Osteoblast (primary cell): Measurements from ENCODE around the gene XG. TPM values are rescaled to one million over a fixed set of nuclear protein-coding genes. Genes with fewer than 3 reads are reported as not detected.
"Not testable (repeated sequence)": the region's sequence is repeated elsewhere in the genome, so short reads cannot be mapped to it uniquely, and the experiment has no call there.

ENCODE experiments used
- DNase-seq: peaks from one replicate; pipeline ENCODE4 v3.0.0; 2011; ENCODE audit warnings: low spot score, mixed read lengths; ENCODE audit not compliant: insufficient read length; ENCODE audit errors: missing footprints
- H2AFZ ChIP-seq: 2 replicates; pipeline ENCODE4 v1.6.0; 2011; ENCODE audit warnings: mild to moderate bottlenecking, low read length
- H3K27ac ChIP-seq: 2 replicates; pipeline ENCODE4 v1.5.1; 2011; ENCODE audit warnings: mild to moderate bottlenecking, low read depth, low read length, moderate library complexity
- H3K27me3 ChIP-seq: 2 replicates; pipeline ENCODE4 v1.6.0; 2012; ENCODE audit warnings: mild to moderate bottlenecking, control low read depth, inconsistent platforms, low read length, moderate library complexity; ENCODE audit not compliant: insufficient read depth
- H3K36me3 ChIP-seq: 2 replicates; pipeline ENCODE4 v1.5.1; 2011; ENCODE audit warnings: mild to moderate bottlenecking, low read length, control low read depth, moderate library complexity; ENCODE audit not compliant: insufficient read depth
- H3K4me1 ChIP-seq: 2 replicates; pipeline ENCODE4 v1.5.1; 2011; ENCODE audit warnings: mild to moderate bottlenecking, low read length, control low read depth, moderate library complexity; ENCODE audit not compliant: insufficient read depth
- H3K4me2 ChIP-seq: 2 replicates; pipeline ENCODE4 v1.6.0; 2011; ENCODE audit warnings: mild to moderate bottlenecking, low read length; ENCODE audit not compliant: insufficient read depth
- H3K4me3 ChIP-seq: fragments of 200-600 bp; sonication (generic); 3 replicates; pipeline ENCODE4 v1.5.1; 2012; ENCODE audit warnings: mild to moderate bottlenecking, low read length, inconsistent platforms; ENCODE audit not compliant: insufficient read depth
- H3K79me2 ChIP-seq: 2 replicates; pipeline ENCODE4 v1.6.0; 2012; ENCODE audit warnings: mild to moderate bottlenecking, low read length, control low read depth, inconsistent platforms; ENCODE audit not compliant: insufficient read depth
- H3K9me3 ChIP-seq: 2 replicates; pipeline ENCODE4 v1.5.1; 2011; ENCODE audit warnings: low read depth, low read length, control low read depth
- H4K20me1 ChIP-seq: 2 replicates; pipeline ENCODE4 v1.6.0; 2012; ENCODE audit warnings: mild to moderate bottlenecking, low read length, control low read depth; ENCODE audit not compliant: insufficient read depth
- total RNA-seq: library from RNA; depleted of rRNA; stranded (reverse); fragments of >200 nt; gene quantifications from 2 replicates; pipeline ENCODE4 v1.2.3, GENCODE V29; 2012
- TF ChIP-seq, protein P1 (sequence below): IDR thresholded peaks from 2 replicates; pipeline ENCODE4 v1.5.1; 2011; ENCODE audit warnings: mild to moderate bottlenecking, low read depth, low read length, moderate library complexity; ENCODE audit errors: extremely low read depth

Gene XG
- total RNA-seq, 1 donor: 4.0 TPM

DNA sequence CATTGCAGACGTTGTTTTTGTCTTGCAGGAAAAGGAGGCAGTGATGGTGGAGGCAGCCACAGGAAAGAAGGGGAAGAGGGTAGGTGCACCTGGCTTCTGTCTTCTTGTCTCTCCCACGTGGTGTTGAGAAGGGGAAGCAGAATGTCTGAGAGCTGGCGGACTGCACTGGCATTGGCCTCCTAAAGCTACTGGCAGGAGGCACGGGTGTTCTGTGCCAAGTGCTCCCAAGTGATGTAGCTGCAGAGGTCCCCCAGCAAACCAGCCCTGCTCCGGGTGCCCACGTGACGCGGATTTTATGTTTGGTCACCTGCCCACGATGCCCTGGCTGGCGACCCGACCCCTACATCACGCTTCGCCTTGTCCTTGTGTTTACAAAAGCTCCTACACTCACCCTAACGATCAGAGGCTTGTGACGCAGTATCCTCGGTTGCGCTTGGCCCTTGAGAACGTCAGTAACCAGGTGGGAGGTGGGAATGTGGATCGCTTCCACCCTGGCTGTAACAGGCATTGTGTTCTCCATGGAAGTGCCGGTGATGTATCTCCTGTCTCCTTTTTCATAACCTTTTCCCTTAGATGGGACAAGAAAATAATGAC lies 28.5 kb upstream of the XG start:
- H3K79me2 ChIP-seq: peaks cover 3% of the 10 kb centered on the region
- H3K4me3 ChIP-seq: no peak overlapping the region
- TF ChIP-seq, protein P1, sequence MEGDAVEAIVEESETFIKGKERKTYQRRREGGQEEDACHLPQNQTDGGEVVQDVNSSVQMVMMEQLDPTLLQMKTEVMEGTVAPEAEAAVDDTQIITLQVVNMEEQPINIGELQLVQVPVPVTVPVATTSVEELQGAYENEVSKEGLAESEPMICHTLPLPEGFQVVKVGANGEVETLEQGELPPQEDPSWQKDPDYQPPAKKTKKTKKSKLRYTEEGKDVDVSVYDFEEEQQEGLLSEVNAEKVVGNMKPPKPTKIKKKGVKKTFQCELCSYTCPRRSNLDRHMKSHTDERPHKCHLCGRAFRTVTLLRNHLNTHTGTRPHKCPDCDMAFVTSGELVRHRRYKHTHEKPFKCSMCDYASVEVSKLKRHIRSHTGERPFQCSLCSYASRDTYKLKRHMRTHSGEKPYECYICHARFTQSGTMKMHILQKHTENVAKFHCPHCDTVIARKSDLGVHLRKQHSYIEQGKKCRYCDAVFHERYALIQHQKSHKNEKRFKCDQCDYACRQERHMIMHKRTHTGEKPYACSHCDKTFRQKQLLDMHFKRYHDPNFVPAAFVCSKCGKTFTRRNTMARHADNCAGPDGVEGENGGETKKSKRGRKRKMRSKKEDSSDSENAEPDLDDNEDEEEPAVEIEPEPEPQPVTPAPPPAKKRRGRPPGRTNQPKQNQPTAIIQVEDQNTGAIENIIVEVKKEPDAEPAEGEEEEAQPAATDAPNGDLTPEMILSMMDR: no peak
- no peak for DNase-seq
- H3K9me3 ChIP-seq: no peaks in the 10 kb centered on the region
- no peak overlapping the region for H3K27ac ChIP-seq
- H3K36me3 ChIP-seq: peaks cover 62% of the 10 kb centered on the region
- H2AFZ ChIP-seq: no peak overlapping the region
- no peaks in the 10 kb centered on the region for H3K27me3 ChIP-seq
- no peak overlapping the region for H3K4me2 ChIP-seq
- no peaks in the 10 kb centered on the region for H3K4me1 ChIP-seq
- H4K20me1 ChIP-seq: no peaks in the 10 kb centered on the region

DNA sequence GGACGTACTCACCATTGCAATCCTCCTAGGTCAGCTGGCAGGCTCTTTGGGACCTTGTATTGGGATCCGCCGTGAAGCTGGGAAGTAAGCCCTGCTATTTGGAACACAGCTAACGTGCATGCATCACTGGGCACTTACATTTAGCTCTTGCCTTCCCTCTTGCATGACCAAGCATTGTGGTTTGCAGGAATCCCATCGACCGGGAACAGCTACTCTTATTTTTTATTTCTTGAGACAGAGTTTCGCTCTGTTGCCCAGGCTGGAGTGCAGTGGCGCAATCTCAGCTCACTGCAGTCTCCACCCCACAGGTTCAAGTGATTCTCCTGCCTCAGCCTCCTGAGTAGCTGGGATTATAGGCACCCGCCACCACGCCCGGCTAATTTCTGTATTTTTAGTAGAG lies 24.6 kb upstream of the XG start:
- H3K27me3 ChIP-seq, H3K9me3 ChIP-seq, H2AFZ ChIP-seq, DNase-seq, H4K20me1 ChIP-seq, H3K4me2 ChIP-seq, H3K27ac ChIP-seq, H3K4me1 ChIP-seq, H3K79me2 ChIP-seq, H3K4me3 ChIP-seq: not testable (repeated sequence)
- peaks cover 63% of the 10 kb centered on the region for H3K36me3 ChIP-seq

DNA sequence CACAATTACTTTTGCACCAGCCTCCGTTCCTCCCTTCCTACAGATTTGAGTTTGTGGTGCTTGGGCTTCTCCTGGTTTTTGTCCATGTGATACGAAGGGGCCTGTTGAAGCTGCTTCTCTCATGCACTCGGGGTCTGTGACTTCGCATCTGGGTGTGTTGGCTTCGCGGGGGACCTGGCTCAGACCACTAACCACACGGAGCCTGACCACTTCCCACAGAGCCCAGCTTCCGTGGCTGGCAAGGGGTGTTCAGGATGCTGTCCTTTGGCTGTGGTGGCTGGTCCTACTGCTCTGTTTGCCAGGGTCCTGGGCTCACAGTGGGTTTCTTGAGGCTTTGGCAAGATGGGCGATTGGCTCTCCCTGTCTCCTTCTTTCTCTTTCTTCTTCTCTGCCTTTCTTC lies 19.8 kb upstream of the XG start:
- Histone ChIP-seq H3K27me3 (no peaks in the 10 kb centered on the region), H3K9me3 (no peaks in the 10 kb centered on the region), H3K4me1 (no peaks in the 10 kb centered on the region), H3K27ac (no peak overlapping the region), H3K4me3 (no peak overlapping the region), H2AFZ (no peak overlapping the region), H3K4me2 (no peak overlapping the region), H3K79me2 (no peaks in the 10 kb centered on the region), H3K36me3 (peaks cover 52% of the 10 kb centered on the region), H4K20me1 (no peaks in the 10 kb centered on the region)
- DNase-seq: no peak
- TF ChIP-seq, protein P1: no peak

DNA sequence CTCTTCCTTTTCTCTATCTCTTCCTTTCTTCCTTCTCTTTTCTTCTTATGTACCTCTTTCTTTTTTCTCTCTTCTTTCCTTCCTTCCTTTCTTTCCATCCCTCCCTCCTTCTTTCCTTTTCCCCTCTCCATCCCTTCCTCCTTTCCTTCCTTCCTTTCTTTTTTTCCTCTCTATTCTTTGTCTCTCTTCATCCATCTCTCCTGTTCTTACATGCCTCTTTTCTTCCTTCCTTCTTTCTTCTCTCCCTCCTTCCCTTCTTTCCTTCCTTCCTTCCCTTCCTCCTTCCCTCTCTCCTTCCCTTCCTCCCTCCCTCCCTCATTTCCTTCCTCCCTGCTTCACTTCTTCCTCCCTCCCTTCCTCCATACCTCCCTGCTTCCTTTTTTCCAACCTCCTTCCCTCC lies 19.2 kb upstream of the XG start:
- no peaks in the 10 kb centered on the region for H3K27me3 ChIP-seq
- no peak overlapping the region for H3K4me3 ChIP-seq
- H3K9me3 ChIP-seq: no peaks in the 10 kb centered on the region
- DNase-seq: no peak
- H4K20me1 ChIP-seq: no peaks in the 10 kb centered on the region
- no peak overlapping the region for H2AFZ ChIP-seq
- H3K79me2 ChIP-seq: no peaks in the 10 kb centered on the region
- H3K4me1 ChIP-seq: no peaks in the 10 kb centered on the region
- H3K4me2 ChIP-seq: no peak overlapping the region
- H3K36me3 ChIP-seq: peaks cover 51% of the 10 kb centered on the region
- TF ChIP-seq, protein P1: no peak
- no peak overlapping the region for H3K27ac ChIP-seq
